ENCODE data around the gene FNDC8.

DNA sequence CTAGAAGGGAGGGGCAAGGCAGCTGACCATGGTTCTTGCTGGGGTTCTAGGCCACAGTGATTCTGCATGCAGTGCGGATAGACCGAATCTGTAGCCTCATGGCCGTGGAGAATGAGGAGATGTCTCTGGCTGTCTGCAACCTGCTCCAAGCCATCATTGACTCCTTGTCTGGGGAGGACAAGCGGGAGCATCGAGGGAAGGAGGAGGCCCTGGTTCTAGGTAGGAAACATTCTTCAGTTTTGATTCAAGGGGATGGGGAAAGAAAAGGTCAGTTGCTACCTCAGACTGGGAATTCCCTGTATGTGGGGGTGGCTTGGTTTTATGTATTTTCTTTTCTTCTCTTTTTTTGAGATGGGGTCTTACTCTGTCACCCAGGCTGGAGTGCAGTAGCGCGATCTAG lies 33.8 kb downstream of the FNDC8 start:
- no peak for TF ChIP-seq SP2 (IDR thresholded peaks at IDR 0.05; ENCODE audit: extremely low read depth, low read depth, low read length, poor library complexity, severe bottlenecking)
- no peak for TF ChIP-seq EP300 (IDR thresholded peaks at IDR 0.05; ENCODE audit: low read length)
- TF ChIP-seq, protein P1, sequence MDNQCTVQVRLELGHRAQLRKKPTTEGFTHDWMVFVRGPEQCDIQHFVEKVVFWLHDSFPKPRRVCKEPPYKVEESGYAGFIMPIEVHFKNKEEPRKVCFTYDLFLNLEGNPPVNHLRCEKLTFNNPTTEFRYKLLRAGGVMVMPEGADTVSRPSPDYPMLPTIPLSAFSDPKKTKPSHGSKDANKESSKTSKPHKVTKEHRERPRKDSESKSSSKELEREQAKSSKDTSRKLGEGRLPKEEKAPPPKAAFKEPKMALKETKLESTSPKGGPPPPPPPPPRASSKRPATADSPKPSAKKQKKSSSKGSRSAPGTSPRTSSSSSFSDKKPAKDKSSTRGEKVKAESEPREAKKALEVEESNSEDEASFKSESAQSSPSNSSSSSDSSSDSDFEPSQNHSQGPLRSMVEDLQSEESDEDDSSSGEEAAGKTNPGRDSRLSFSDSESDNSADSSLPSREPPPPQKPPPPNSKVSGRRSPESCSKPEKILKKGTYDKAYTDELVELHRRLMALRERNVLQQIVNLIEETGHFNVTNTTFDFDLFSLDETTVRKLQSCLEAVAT (IDR thresholded peaks at IDR 0.05), result no peak
